GM23338 (cell line): Measurements from ENCODE around the gene ACOX3. TPM values are rescaled to one million over a fixed set of nuclear protein-coding genes. Genes with fewer than 3 reads are reported as not detected.

ENCODE experiments used
- ATAC-seq: fragments of 200-7000 bp; cut with Tn5 transposase; 3 replicates; pipeline ENCODE4 v1.9.1; 2020
- DNase-seq: peaks from one replicate; pipeline ENCODE4 v3.0.0-alpha.2; 2015; ENCODE audit warnings: low spot score
- H2AFZ ChIP-seq: fragments of 200-600 bp; sonication (generic); 2 replicates; pipeline ENCODE4 v1.8.0; 2016; ENCODE audit warnings: antibody characterized with exemption, mild to moderate bottlenecking, moderate library complexity
- H3F3A ChIP-seq: fragments of 200-600 bp; sonication (generic); replicated peaks from 2 replicates; pipeline ENCODE4 v1.8.0; 2017; ENCODE audit warnings: antibody characterized with exemption, mixed run types, low read depth
- H3K27ac ChIP-seq: fragments of 200-600 bp; sonication (generic); 2 replicates; pipeline ENCODE4 v1.6.1; 2016; ENCODE audit warnings: low read depth
- H3K27me3 ChIP-seq: fragments of 200-600 bp; sonication (generic); 2 replicates; pipeline ENCODE4 v1.8.0; 2016; ENCODE audit warnings: mild to moderate bottlenecking, mixed run types, moderate library complexity; ENCODE audit not compliant: insufficient read depth
- H3K36me3 ChIP-seq: fragments of 200-600 bp; sonication (generic); 2 replicates; pipeline ENCODE4 v1.8.0; 2016; ENCODE audit warnings: mild to moderate bottlenecking; ENCODE audit not compliant: insufficient read depth
- H3K4me1 ChIP-seq: fragments of 200-600 bp; sonication (generic); 2 replicates; pipeline ENCODE4 v1.8.0; 2016; ENCODE audit warnings: mild to moderate bottlenecking, moderate library complexity; ENCODE audit not compliant: insufficient read depth
- H3K4me2 ChIP-seq: fragments of 200-600 bp; sonication (generic); 2 replicates; pipeline ENCODE4 v1.7.1; 2017; ENCODE audit warnings: mixed run types
- H3K4me3 ChIP-seq: fragments of 200-600 bp; sonication (generic); 2 replicates; pipeline ENCODE4 v1.6.1; 2016; ENCODE audit warnings: mixed run types
- H3K79me2 ChIP-seq: fragments of 200-600 bp; sonication (generic); replicated peaks from 2 replicates; pipeline ENCODE4 v1.8.0; 2017; ENCODE audit warnings: mild to moderate bottlenecking; ENCODE audit not compliant: insufficient read depth
- H3K9me2 ChIP-seq: fragments of 200-600 bp; sonication (generic); 2 replicates; pipeline ENCODE4 v1.8.0; 2017; ENCODE audit not compliant: insufficient read depth
- H4K20me1 ChIP-seq: fragments of 200-600 bp; sonication (generic); replicated peaks from 2 replicates; pipeline ENCODE4 v1.8.0; 2017; ENCODE audit warnings: mild to moderate bottlenecking; ENCODE audit not compliant: insufficient read depth
- H3K27ac Mint-ChIP-seq: 2 replicates; pipeline ENCODE4 v1.8.0; 2020; ENCODE audit warnings: inconsistent platforms, mild to moderate bottlenecking, moderate library complexity, mixed read lengths
- H3K27me3 Mint-ChIP-seq: 3 replicates; pipeline ENCODE4 v1.8.0; 2022; ENCODE audit warnings: low read depth, mild to moderate bottlenecking, moderate library complexity, mixed read lengths, inconsistent platforms; ENCODE audit not compliant: insufficient read depth, poor library complexity
- H3K36me3 Mint-ChIP-seq: 3 replicates; pipeline ENCODE4 v1.8.0; 2021; ENCODE audit warnings: low read depth, mild to moderate bottlenecking, inconsistent platforms, moderate library complexity, mixed read lengths
- H3K4me1 Mint-ChIP-seq: 3 replicates; pipeline ENCODE4 v1.8.0; 2020; ENCODE audit warnings: mild to moderate bottlenecking, inconsistent platforms, mixed read lengths
- H3K4me3 Mint-ChIP-seq: 3 replicates; pipeline ENCODE4 v1.8.0; 2021; ENCODE audit warnings: moderate library complexity, mild to moderate bottlenecking, inconsistent platforms, mixed read lengths
- H3K9me3 Mint-ChIP-seq: 3 replicates; pipeline ENCODE4 v1.8.0; 2020; ENCODE audit warnings: moderate library complexity, mild to moderate bottlenecking, inconsistent platforms, mixed read lengths
- CREB1 ChIP-seq: fragments of 250-450 bp; sonication (Bioruptor Pico); IDR thresholded peaks from 2 replicates; pipeline ENCODE4 v1.5.0; 2020; ENCODE audit warnings: low read depth, mild to moderate bottlenecking, moderate library complexity
- EZH2 ChIP-seq: fragments of 200-600 bp; sonication (generic); IDR thresholded peaks from one replicate; pipeline ENCODE4 v1.8.0; 2017; ENCODE audit warnings: antibody characterized with exemption, mild to moderate bottlenecking, low read depth; ENCODE audit not compliant: unreplicated experiment
- EZH2phosphoT487 ChIP-seq: fragments of 200-600 bp; sonication (generic); IDR thresholded peaks from one replicate; pipeline ENCODE4 v1.8.1; 2018; ENCODE audit warnings: antibody characterized with exemption; ENCODE audit not compliant: unreplicated experiment
- JUNB ChIP-seq: IDR thresholded peaks from one replicate; pipeline ENCODE4 v1.6.1; 2016; ENCODE audit warnings: antibody characterized with exemption; ENCODE audit not compliant: unreplicated experiment
- NANOG ChIP-seq: IDR thresholded peaks from 2 replicates; pipeline ENCODE4 v1.6.1; 2016; ENCODE audit warnings: antibody characterized with exemption, borderline replicate concordance
- POLR2AphosphoS5 ChIP-seq: IDR thresholded peaks from 2 replicates; pipeline ENCODE4 v1.6.1; 2016; ENCODE audit warnings: antibody characterized with exemption, low read depth
- STAT1 ChIP-seq: IDR thresholded peaks from one replicate; pipeline ENCODE4 v1.6.1; 2016; ENCODE audit warnings: antibody characterized with exemption; ENCODE audit not compliant: unreplicated experiment
- ZNF114 ChIP-seq: fragments of 250-450 bp; sonication (Bioruptor Pico); IDR thresholded peaks from 2 replicates; pipeline ENCODE4 v1.5.0; 2020; ENCODE audit warnings: mild to moderate bottlenecking, moderate library complexity
- ZNF331 ChIP-seq: fragments of 250-450 bp; sonication (Bioruptor Pico); IDR thresholded peaks from 2 replicates; pipeline ENCODE4 v1.5.0; 2020; ENCODE audit warnings: low read depth, mild to moderate bottlenecking, moderate library complexity
- polyA plus RNA-seq: library from polyadenylated mRNA; unstranded; fragments of >200 nt; fragmentation: Nextera tagmentation; extraction: Ambion mirVana; gene quantifications from 2 replicates; pipeline ENCODE4 v1.2.1, GENCODE V29; 2016
- total RNA-seq: library from RNA; depleted of rRNA; stranded (reverse); fragments of >200 nt; shearing (Covaris generic); gene quantifications from 2 replicates; pipeline ENCODE4 v1.2.3, GENCODE V29; 2014
- TF ChIP-seq, protein P1 (sequence below): IDR thresholded peaks from one replicate; pipeline ENCODE4 v1.6.1; 2018; ENCODE audit warnings: antibody characterized with exemption; ENCODE audit not compliant: unreplicated experiment
- TF ChIP-seq, protein P2 (sequence below): IDR thresholded peaks from 2 replicates; pipeline ENCODE4 v1.6.1; 2016; ENCODE audit warnings: antibody characterized with exemption
- TF ChIP-seq, protein P3 (sequence below), 2 experiments: fragments of 200-600 bp in 1 of 2; sonication (generic) in 1 of 2; conservative IDR thresholded peaks; 2 replicates each; pipeline versions ENCODE4 v1.5.1 to v1.6.1; 2016 to 2017; ENCODE audit warnings: antibody characterized with exemption in 2 of 2, low read depth in 2 of 2, mild to moderate bottlenecking in 2 of 2, moderate library complexity in 1 of 2
- TF ChIP-seq, protein P4 (sequence below): fragments of 250-450 bp; sonication (Bioruptor Pico); IDR thresholded peaks from 2 replicates; pipeline ENCODE4 v1.5.0; 2020; ENCODE audit warnings: mild to moderate bottlenecking, moderate library complexity

The ACOX3 gene
- total and polyA plus RNA-seq, 2 experiments from 2014 or later: 6.4 to 17.2 TPM

DNA sequence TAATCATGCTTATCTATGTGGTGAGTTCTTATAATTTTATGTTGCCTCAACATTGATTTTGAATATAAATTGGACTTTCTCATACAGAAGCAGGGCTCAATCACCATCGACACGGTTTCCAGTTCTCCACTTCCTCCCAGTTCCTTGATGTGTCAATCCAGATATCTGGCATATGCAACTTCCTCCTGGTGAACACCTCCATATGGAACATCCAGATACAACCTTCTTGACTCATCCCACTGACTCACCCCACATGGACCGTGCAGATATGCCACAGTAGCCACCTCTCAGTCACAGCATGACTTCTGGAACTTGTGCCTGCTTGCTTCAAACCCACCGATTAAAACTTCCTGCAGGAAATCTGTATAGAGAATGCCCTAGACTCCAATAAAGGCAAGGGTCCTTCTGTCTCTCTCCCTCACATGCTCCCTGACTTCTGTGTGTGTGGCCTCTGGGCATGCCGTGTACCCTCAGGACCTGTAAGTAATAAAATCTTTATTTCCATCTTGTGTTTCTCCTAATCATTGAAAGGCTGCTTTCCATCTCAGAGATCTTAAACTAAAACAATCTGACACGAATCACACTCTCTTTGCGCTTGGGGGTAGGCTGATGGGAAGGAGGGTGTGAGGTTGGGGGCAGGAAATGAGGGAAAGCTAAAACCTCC, 104.0 kb downstream of the ACOX3 start:
- ATAC-seq (no peak), DNase-seq (no peak)
- no peaks in the 10 kb centered on the region for H3F3A ChIP-seq
- TF ChIP-seq, protein P1, sequence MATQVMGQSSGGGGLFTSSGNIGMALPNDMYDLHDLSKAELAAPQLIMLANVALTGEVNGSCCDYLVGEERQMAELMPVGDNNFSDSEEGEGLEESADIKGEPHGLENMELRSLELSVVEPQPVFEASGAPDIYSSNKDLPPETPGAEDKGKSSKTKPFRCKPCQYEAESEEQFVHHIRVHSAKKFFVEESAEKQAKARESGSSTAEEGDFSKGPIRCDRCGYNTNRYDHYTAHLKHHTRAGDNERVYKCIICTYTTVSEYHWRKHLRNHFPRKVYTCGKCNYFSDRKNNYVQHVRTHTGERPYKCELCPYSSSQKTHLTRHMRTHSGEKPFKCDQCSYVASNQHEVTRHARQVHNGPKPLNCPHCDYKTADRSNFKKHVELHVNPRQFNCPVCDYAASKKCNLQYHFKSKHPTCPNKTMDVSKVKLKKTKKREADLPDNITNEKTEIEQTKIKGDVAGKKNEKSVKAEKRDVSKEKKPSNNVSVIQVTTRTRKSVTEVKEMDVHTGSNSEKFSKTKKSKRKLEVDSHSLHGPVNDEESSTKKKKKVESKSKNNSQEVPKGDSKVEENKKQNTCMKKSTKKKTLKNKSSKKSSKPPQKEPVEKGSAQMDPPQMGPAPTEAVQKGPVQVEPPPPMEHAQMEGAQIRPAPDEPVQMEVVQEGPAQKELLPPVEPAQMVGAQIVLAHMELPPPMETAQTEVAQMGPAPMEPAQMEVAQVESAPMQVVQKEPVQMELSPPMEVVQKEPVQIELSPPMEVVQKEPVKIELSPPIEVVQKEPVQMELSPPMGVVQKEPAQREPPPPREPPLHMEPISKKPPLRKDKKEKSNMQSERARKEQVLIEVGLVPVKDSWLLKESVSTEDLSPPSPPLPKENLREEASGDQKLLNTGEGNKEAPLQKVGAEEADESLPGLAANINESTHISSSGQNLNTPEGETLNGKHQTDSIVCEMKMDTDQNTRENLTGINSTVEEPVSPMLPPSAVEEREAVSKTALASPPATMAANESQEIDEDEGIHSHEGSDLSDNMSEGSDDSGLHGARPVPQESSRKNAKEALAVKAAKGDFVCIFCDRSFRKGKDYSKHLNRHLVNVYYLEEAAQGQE: no peak
- TF ChIP-seq EZH2 (no peak), ZNF114 (CRISPR knock-in tag) (no peak), CREB1 (no peak), EZH2phosphoT487 (no peak), NANOG (no peak), POLR2AphosphoS5 (no peak), JUNB (no peak), ZNF331 (CRISPR knock-in tag) (no peak), STAT1 (no peak)
- TF ChIP-seq, protein P2, sequence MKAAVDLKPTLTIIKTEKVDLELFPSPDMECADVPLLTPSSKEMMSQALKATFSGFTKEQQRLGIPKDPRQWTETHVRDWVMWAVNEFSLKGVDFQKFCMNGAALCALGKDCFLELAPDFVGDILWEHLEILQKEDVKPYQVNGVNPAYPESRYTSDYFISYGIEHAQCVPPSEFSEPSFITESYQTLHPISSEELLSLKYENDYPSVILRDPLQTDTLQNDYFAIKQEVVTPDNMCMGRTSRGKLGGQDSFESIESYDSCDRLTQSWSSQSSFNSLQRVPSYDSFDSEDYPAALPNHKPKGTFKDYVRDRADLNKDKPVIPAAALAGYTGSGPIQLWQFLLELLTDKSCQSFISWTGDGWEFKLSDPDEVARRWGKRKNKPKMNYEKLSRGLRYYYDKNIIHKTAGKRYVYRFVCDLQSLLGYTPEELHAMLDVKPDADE: no peak
- TF ChIP-seq, protein P3, sequence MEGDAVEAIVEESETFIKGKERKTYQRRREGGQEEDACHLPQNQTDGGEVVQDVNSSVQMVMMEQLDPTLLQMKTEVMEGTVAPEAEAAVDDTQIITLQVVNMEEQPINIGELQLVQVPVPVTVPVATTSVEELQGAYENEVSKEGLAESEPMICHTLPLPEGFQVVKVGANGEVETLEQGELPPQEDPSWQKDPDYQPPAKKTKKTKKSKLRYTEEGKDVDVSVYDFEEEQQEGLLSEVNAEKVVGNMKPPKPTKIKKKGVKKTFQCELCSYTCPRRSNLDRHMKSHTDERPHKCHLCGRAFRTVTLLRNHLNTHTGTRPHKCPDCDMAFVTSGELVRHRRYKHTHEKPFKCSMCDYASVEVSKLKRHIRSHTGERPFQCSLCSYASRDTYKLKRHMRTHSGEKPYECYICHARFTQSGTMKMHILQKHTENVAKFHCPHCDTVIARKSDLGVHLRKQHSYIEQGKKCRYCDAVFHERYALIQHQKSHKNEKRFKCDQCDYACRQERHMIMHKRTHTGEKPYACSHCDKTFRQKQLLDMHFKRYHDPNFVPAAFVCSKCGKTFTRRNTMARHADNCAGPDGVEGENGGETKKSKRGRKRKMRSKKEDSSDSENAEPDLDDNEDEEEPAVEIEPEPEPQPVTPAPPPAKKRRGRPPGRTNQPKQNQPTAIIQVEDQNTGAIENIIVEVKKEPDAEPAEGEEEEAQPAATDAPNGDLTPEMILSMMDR (conservative IDR thresholded peaks at IDR 0.05; ENCODE audit: low read depth in 2 of 2): no peak
- TF ChIP-seq, protein P4, sequence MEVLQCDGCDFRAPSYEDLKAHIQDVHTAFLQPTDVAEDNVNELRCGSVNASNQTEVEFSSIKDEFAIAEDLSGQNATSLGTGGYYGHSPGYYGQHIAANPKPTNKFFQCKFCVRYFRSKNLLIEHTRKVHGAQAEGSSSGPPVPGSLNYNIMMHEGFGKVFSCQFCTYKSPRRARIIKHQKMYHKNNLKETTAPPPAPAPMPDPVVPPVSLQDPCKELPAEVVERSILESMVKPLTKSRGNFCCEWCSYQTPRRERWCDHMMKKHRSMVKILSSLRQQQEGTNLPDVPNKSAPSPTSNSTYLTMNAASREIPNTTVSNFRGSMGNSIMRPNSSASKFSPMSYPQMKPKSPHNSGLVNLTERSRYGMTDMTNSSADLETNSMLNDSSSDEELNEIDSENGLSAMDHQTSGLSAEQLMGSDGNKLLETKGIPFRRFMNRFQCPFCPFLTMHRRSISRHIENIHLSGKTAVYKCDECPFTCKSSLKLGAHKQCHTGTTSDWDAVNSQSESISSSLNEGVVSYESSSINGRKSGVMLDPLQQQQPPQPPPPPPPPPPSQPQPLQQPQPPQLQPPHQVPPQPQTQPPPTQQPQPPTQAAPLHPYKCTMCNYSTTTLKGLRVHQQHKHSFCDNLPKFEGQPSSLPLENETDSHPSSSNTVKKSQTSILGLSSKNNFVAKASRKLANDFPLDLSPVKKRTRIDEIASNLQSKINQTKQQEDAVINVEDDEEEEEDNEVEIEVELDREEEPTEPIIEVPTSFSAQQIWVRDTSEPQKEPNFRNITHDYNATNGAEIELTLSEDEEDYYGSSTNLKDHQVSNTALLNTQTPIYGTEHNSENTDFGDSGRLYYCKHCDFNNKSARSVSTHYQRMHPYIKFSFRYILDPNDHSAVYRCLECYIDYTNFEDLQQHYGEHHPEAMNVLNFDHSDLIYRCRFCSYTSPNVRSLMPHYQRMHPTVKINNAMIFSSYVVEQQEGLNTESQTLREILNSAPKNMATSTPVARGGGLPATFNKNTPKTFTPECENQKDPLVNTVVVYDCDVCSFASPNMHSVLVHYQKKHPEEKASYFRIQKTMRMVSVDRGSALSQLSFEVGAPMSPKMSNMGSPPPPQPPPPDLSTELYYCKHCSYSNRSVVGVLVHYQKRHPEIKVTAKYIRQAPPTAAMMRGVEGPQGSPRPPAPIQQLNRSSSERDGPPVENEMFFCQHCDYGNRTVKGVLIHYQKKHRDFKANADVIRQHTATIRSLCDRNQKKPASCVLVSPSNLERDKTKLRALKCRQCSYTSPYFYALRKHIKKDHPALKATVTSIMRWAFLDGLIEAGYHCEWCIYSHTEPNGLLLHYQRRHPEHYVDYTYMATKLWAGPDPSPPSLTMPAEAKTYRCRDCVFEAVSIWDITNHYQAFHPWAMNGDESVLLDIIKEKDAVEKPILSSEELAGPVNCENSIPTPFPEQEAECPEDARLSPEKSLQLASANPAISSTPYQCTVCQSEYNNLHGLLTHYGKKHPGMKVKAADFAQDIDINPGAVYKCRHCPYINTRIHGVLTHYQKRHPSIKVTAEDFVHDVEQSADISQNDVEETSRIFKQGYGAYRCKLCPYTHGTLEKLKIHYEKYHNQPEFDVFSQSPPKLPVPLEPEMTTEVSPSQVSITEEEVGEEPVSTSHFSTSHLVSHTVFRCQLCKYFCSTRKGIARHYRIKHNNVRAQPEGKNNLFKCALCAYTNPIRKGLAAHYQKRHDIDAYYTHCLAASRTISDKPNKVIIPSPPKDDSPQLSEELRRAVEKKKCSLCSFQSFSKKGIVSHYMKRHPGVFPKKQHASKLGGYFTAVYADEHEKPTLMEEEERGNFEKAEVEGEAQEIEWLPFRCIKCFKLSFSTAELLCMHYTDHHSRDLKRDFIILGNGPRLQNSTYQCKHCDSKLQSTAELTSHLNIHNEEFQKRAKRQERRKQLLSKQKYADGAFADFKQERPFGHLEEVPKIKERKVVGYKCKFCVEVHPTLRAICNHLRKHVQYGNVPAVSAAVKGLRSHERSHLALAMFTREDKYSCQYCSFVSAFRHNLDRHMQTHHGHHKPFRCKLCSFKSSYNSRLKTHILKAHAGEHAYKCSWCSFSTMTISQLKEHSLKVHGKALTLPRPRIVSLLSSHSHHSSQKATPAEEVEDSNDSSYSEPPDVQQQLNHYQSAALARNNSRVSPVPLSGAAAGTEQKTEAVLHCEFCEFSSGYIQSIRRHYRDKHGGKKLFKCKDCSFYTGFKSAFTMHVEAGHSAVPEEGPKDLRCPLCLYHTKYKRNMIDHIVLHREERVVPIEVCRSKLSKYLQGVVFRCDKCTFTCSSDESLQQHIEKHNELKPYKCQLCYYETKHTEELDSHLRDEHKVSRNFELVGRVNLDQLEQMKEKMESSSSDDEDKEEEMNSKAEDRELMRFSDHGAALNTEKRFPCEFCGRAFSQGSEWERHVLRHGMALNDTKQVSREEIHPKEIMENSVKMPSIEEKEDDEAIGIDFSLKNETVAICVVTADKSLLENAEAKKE (CRISPR knock-in tag): no peak
- H3K9me3 Mint-ChIP-seq: peaks cover 10% of the 10 kb centered on the region
- H3K9me2 ChIP-seq: no peaks in the 10 kb centered on the region
- H4K20me1 ChIP-seq: no peaks in the 10 kb centered on the region
- no peaks in the 10 kb centered on the region for H3K36me3 ChIP-seq
- no peaks in the 10 kb centered on the region; the same call in 2 of the 3 replicates for H3K4me1 Mint-ChIP-seq
- no peaks in the 10 kb centered on the region for H3K79me2 ChIP-seq
- H2AFZ ChIP-seq: no peak overlapping the region
- H3K4me1 ChIP-seq: no peaks in the 10 kb centered on the region
- H3K27me3 ChIP-seq: no peaks in the 10 kb centered on the region
- H3K4me2 ChIP-seq: no peak overlapping the region
- H3K4me3 Mint-ChIP-seq: no peak overlapping the region
- H3K4me3 ChIP-seq: no peak overlapping the region
- no peak overlapping the region for H3K27ac ChIP-seq
- no peaks in the 10 kb centered on the region for H3K27me3 Mint-ChIP-seq
- no peaks in the 10 kb centered on the region; the same call in 2 of the 3 replicates for H3K36me3 Mint-ChIP-seq
- H3K27ac Mint-ChIP-seq: no peak overlapping the region
